ENCODE data around the gene TOLLIP. TPM values are rescaled to one million over a fixed set of nuclear protein-coding genes. Genes with fewer than 3 reads are reported as not detected.

The TOLLIP gene
- total and polyA plus RNA-seq, 8 donors: 14.9 to 119 (median 35.8) TPM

DNA sequence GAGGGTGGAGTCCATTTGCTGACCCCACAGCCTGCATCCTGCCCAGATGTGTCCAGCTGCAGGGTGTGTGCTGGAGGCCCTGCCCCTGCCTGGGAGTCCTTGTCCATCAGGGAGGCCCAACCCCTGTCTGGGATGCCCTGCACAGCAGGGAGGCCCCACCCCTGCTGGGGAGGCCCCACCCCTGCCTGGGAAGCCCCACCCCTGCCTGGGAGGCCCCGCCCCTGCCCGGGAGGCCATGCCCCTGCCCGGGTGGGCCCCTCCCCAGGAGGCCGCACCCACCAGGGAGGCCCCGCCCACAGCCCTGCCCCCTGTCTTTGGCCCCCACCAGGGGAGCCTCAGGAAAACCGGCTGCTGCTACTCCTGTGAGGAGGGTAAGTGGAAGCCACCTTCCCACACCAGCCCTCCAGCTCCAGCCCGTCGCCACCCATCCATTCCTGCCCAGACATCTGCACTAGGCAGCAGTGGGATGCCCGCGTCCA lies 49.4 kb downstream of the TOLLIP start:
- Histone ChIP-seq H3K27me3 (no peaks in the 10 kb centered on the region), H3K36me3 (no peaks in the 10 kb centered on the region), H3K27ac (no peak overlapping the region), H3K4me1 (peaks cover 16 to 33% (median 24%) of the 10 kb centered on the region in 4 donors), H3K4me3 (no peak overlapping the region), H3K9me3 (no peaks in the 10 kb centered on the region)
- intact Hi-C loops (cut with DNase I; ENCODE audit: low total_unique reads): no loop called here
- DNase-seq: peak; percentile 41 to 62
- TF ChIP-seq POLR2AphosphoS5 (IDR thresholded peaks at IDR 0.05): no peak
- no peak for TF ChIP-seq EP300 (IDR thresholded peaks at IDR 0.05)
- no peak for TF ChIP-seq POLR2A (IDR thresholded peaks at IDR 0.05)
- TF ChIP-seq, protein P1, sequence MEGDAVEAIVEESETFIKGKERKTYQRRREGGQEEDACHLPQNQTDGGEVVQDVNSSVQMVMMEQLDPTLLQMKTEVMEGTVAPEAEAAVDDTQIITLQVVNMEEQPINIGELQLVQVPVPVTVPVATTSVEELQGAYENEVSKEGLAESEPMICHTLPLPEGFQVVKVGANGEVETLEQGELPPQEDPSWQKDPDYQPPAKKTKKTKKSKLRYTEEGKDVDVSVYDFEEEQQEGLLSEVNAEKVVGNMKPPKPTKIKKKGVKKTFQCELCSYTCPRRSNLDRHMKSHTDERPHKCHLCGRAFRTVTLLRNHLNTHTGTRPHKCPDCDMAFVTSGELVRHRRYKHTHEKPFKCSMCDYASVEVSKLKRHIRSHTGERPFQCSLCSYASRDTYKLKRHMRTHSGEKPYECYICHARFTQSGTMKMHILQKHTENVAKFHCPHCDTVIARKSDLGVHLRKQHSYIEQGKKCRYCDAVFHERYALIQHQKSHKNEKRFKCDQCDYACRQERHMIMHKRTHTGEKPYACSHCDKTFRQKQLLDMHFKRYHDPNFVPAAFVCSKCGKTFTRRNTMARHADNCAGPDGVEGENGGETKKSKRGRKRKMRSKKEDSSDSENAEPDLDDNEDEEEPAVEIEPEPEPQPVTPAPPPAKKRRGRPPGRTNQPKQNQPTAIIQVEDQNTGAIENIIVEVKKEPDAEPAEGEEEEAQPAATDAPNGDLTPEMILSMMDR (IDR thresholded peaks at IDR 0.05): no peak
- WGBS, 5 donors: 56 to 80% (median 69%) methylated on average over 3 to 10 of the region's 10 CpGs

DNA sequence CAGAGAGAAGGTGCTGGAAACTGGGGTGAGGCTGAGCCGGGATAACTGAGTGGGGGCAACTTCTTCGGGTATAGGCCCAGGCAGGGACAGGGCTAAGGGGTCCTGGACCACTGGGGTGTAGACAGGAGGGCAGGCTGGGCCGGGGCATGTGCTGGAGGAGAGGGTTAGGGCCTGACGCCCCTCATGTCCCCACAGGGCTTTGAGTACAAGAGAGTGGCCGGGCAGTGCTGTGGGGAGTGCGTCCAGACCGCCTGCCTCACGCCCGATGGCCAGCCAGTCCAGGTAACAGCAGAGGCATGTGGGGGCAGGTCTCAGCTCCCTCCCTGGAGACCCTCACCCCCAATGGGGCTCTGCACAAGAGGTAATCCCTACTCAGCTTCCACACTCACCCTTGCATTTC lies 49.9 kb downstream of the TOLLIP start:
- WGBS, 5 donors: 73 to 92% (median 85%) methylated on average over 3 to 9 of the region's 9 CpGs
- H3K36me3 ChIP-seq: no peaks in the 10 kb centered on the region
- no peak for DNase-seq

DNA sequence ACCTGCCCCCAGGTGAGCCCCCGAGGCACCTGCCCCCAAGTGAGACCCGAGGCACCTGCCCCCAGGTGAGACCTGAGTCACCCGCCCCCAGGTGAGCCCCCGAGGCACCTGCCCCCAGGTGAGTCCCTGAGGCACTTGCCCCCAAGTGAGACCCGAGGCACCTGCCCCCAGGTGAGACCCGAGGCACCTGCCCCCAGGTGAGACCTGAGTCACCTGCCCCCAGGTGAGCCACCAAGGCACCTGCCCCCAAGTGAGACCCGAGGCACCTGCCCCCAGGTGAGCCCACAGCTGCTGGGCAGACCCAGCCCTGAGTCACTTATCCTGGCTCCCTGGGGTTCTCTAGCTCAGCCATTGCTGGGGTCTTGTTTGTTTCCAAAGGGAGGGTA lies 50.4 kb downstream of the TOLLIP start:
- intact Hi-C loops (cut with DNase I; ENCODE audit: low total_unique reads): no loop called here
- H3K4me1 ChIP-seq: peaks cover 16 to 27% (median 23%) of the 10 kb centered on the region in 4 donors
- no peak overlapping the region for H3K27ac ChIP-seq
- WGBS, 5 donors: 48 to 72% (median 67%) methylated on average over 5 to 7 of the region's 7 CpGs; no CpG with 5 or more reads in 1 of the 5 donors
- no peaks in the 10 kb centered on the region for H3K9me3 ChIP-seq
- H3K27me3 ChIP-seq: no peaks in the 10 kb centered on the region
- no peak overlapping the region for H3K4me3 ChIP-seq
- TF ChIP-seq, protein P1 (IDR thresholded peaks at IDR 0.05): no peak
- no peak for TF ChIP-seq POLR2AphosphoS5 (IDR thresholded peaks at IDR 0.05)
- no peak for TF ChIP-seq EP300 (IDR thresholded peaks at IDR 0.05)
- no peak for TF ChIP-seq POLR2A (IDR thresholded peaks at IDR 0.05)
- no peaks in the 10 kb centered on the region for H3K36me3 ChIP-seq
- DNase-seq: no peak

More for the DNA sequence above, 49.9 kb downstream of the TOLLIP start:
- Histone ChIP-seq H3K4me1 (peaks cover 16 to 29% (median 24%) of the 10 kb centered on the region in 4 donors), H3K27me3 (no peaks in the 10 kb centered on the region), H3K4me3 (no peak overlapping the region), H3K9me3 (no peaks in the 10 kb centered on the region), H3K27ac (no peak overlapping the region)
- intact Hi-C loops (cut with DNase I; ENCODE audit: low total_unique reads): no loop called here
- TF ChIP-seq POLR2AphosphoS5 (IDR thresholded peaks at IDR 0.05): no peak
- TF ChIP-seq POLR2A (IDR thresholded peaks at IDR 0.05): no peak

DNA sequence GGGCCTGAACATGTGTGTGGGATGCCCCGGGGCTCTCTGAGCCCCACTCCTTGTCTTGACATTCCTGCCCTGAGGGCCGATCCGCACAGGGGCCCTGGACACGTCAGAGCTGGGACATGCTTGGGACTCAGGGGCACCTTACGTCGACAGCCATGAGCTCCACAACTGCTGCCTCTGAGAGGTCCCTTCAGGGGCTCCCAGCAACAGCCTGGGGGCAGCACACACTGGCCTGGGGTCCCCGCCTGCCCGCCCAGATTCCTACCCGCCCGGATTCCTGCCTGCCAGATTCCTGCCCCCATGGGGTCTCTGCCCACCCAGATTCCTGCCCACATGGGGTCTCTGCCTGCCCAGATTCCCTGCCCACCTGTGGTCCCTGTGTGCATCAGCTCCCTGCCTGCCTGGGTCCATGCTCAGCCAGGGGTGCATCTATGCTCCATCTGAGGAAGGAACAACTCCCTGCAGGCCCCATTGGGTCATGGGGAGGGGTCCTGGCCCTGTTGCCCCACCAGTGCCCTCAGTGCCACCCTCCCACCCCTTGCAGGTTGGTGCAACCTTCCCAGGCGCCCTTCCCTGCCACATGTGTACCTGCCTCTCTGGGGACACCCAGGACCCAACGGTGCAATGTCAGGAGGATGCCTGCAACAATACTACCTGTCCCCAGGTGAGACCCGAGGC lies 50.9 kb downstream of the TOLLIP start:
- no peak for DNase-seq

More for the DNA sequence above, 50.9 kb downstream of the TOLLIP start:
- Histone ChIP-seq H3K9me3 (no peaks in the 10 kb centered on the region), H3K27me3 (no peaks in the 10 kb centered on the region), H3K27ac (no peak overlapping the region), H3K36me3 (no peaks in the 10 kb centered on the region), H3K4me1 (peaks cover 16 to 27% (median 21%) of the 10 kb centered on the region in 4 donors), H3K4me3 (no peak overlapping the region)
- intact Hi-C loops (cut with DNase I; ENCODE audit: low total_unique reads): no loop called here
- no peak for TF ChIP-seq POLR2AphosphoS5 (IDR thresholded peaks at IDR 0.05)
- TF ChIP-seq POLR2A (IDR thresholded peaks at IDR 0.05): no peak
- no peak for TF ChIP-seq EP300 (IDR thresholded peaks at IDR 0.05)
- TF ChIP-seq, protein P1 (IDR thresholded peaks at IDR 0.05): no peak
- 63 to 80% (median 72%) methylated on average over 6 to 13 of the region's 13 CpGs for WGBS, 5 donors

All from stomach (tissue), 9 donors.